ENCODE results near the gene PLPP2.

GRCh38 chr19:310141-310651 lies 19.0 kb upstream of the PLPP2 start:
- TF ChIP-seq CTCF (IDR thresholded peaks at IDR 0.05) (no peak), POLR2A (IDR thresholded peaks at IDR 0.05) (no peak)

Measured in heart left ventricle (tissue), 13 donors.